Esophagus mucosa (tissue), 1 donor: ENCODE results near the gene EIF4EBP3. TPM values are rescaled to one million over a fixed set of nuclear protein-coding genes. Genes with fewer than 3 reads are reported as not detected.
A peak's percentile ranks its signal among the peaks of the same experiment; 100 is the strongest.

Experiments
- ATAC-seq: fragments of 200-7000 bp; cut with Tn5 transposase; one replicate; pipeline ENCODE4 v1.9.1; 2020
- total RNA-seq: library from RNA; stranded (reverse); gene quantifications from one replicate; pipeline ENCODE4 v1.2.4, GENCODE V29; 2023
- donor health status: DM: yes; HTN: yes; CAD: no.

Gene EIF4EBP3
- total RNA-seq, 1 donor from 2014 or later: 20.7 TPM

GRCh38 chr5:140557136-140557805 lies 9.8 kb downstream of the EIF4EBP3 start, which contains the start of gene SRA1:
Gene SRA1 (minus strand): TSS chr5:140557473. CDS start chr5:140557452, 21 bp downstream.
- peak; percentile 92 for ATAC-seq

GRCh38 chr5:140557965-140558364 lies 10.5 kb downstream of the EIF4EBP3 start:
- no peak for ATAC-seq

- no peak for ATAC-seq
These were observed 11.1 kb downstream of the EIF4EBP3 start for GRCh38 chr5:140558542-140558941.

- ATAC-seq: no peak
These were observed 12.8 kb downstream of the EIF4EBP3 start for GRCh38 chr5:140560227-140560626.

GRCh38 chr5:140561753-140562523 lies 14.5 kb downstream of the EIF4EBP3 start:
- no peak for ATAC-seq

- ATAC-seq: no peak
These were observed 16.1 kb downstream of the EIF4EBP3 start for GRCh38 chr5:140563596-140563995.

- peak; percentile 91 for ATAC-seq
These were observed 16.9 kb downstream of the EIF4EBP3 start, which contains the start of the genes APBB3 and SLC35A4 for GRCh38 chr5:140564196-140565023. Gene APBB3 (minus strand): TSS chr5:140564598. CDS start chr5:140564245, 353 bp downstream. Gene SLC35A4 (plus strand): TSS chr5:140564828. CDS start chr5:140567170, 2,342 bp downstream.

GRCh38 chr5:140565024-140565779 lies 17.7 kb downstream of the EIF4EBP3 start:
- no peak for ATAC-seq

- ATAC-seq: peak; percentile 49
These were observed 18.3 kb downstream of the EIF4EBP3 start for GRCh38 chr5:140565780-140566095.

GRCh38 chr5:140566665-140567064 lies 19.2 kb downstream of the EIF4EBP3 start:
- ATAC-seq: no peak

- ATAC-seq: no peak
These were observed 19.8 kb downstream of the EIF4EBP3 start for GRCh38 chr5:140567136-140567818.

GRCh38 chr5:140567871-140568270 lies 20.4 kb downstream of the EIF4EBP3 start:
- no peak for ATAC-seq

- ATAC-seq: no peak
These were observed 21.1 kb downstream of the EIF4EBP3 start for GRCh38 chr5:140568443-140569063.

- no peak for ATAC-seq
These were observed 21.7 kb downstream of the EIF4EBP3 start for GRCh38 chr5:140569197-140569596.

GRCh38 chr5:140570058-140570457 lies 22.6 kb downstream of the EIF4EBP3 start:
- ATAC-seq: no peak

GRCh38 chr5:140570488-140570887 lies 23.0 kb downstream of the EIF4EBP3 start:
- no peak for ATAC-seq

GRCh38 chr5:140571105-140571504 lies 23.6 kb downstream of the EIF4EBP3 start:
- no peak for ATAC-seq

- ATAC-seq: peak; percentile 22
These were observed 26.2 kb downstream of the EIF4EBP3 start for GRCh38 chr5:140573683-140574082.

GRCh38 chr5:140574165-140574564 lies 26.7 kb downstream of the EIF4EBP3 start:
- ATAC-seq: no peak

GRCh38 chr5:140575309-140575708 lies 27.8 kb downstream of the EIF4EBP3 start:
- ATAC-seq: peak; percentile 59

- ATAC-seq: peak; percentile 55
These were observed 29.3 kb downstream of the EIF4EBP3 start for GRCh38 chr5:140576776-140577201.
